ENCODE results near the gene ZNF691. TPM values are rescaled to one million over a fixed set of nuclear protein-coding genes. Genes with fewer than 3 reads are reported as not detected.

The ZNF691 gene
- total and polyA plus RNA-seq, 2 donors (not counting 3 experiments of a cell fraction or from before 2014, with no cell fraction given): 6.6 to 6.9 TPM

DNA sequence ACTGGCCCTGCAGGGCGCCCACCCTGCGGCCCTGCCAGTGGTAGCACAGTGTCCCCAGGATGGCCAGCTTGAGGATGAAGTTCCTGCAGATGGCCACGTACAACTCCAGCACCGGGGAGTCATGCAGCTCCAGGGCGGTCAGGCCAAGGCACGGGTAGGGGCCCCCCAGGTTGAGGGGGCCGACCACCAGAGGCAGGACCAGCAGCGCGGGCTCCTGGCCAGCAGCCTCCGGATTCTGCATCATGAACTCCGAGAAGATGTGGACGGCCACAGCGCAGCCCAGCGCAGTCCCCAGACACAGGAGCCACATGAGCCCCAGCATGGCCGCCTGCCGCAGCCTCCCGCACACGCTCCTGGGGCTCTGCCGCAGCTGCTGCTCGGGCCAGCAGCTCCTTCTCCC lies 41.0 kb downstream of the ZNF691 start:
- Histone ChIP-seq H3K36me3 (ENCODE audit: control insufficient read depth in 2 of 2, extremely low read depth in 1 of 2, insufficient read depth in 2 of 2, low read length in 2 of 2) (no peaks in the 10 kb centered on the region), H3K9me3 (replicated peaks; ENCODE audit: control insufficient read depth, insufficient read depth, low read length) (no peaks in the 10 kb centered on the region), H3K9ac (replicated peaks; ENCODE audit: extremely low read depth, insufficient read depth, low read length) (no peak overlapping the region), H3K27ac (ENCODE audit: insufficient read depth, low read depth, low read length) (no peak overlapping the region), H4K20me1 (replicated peaks; ENCODE audit: control insufficient read depth, extremely low read depth, insufficient read depth, low read length) (no peaks in the 10 kb centered on the region), H3K79me2 (ENCODE audit: control insufficient read depth, insufficient read depth, low read length) (no peaks in the 10 kb centered on the region), H2AFZ (ENCODE audit: low read depth, low read length) (no peak overlapping the region), H3K9me1 (replicated peaks; ENCODE audit: control insufficient read depth, extremely low read depth, insufficient read depth, low read length) (no peaks in the 10 kb centered on the region), H3K27me3 (ENCODE audit: control insufficient read depth in 2 of 2, insufficient read depth in 2 of 2, low read length in 2 of 2) (peaks cover 0 to 2% of the 10 kb centered on the region in 2 experiments), H3K4me1 (ENCODE audit: control insufficient read depth, extremely low read depth, insufficient read depth, low read length) (no peaks in the 10 kb centered on the region), H3K4me3 (replicated peaks in 1 of 3; ENCODE audit: insufficient read depth in 1 of 3, low read depth in 1 of 3, low read length in 3 of 3) (no peak overlapping the region), H3K4me2 (ENCODE audit: insufficient read depth, low read length) (no peak overlapping the region)
- dilution Hi-C loops (cut with MboI; ENCODE audit: extremely low pct_ligation_motif_present, low sequenced_read_pairs) (no loop called here), intact Hi-C loops (cut with micrococcal nuclease) (no loop called here)
- FAIRE-seq: no peak
- no peak for TF ChIP-seq GATA2 (IDR thresholded peaks at IDR 0.05; ENCODE audit: insufficient read depth, insufficient read length, low read depth, low read length)
- no peak for TF ChIP-seq MYC (IDR thresholded peaks at IDR 0.05; ENCODE audit: low read depth, low read length)
- no peak for TF ChIP-seq POLR2A (IDR thresholded peaks at IDR 0.05; ENCODE audit: low read depth, low read length)
- TF ChIP-seq FOS (IDR thresholded peaks at IDR 0.05; ENCODE audit: borderline replicate concordance, insufficient read depth, low read length): no peak
- no peak for TF ChIP-seq JUN (IDR thresholded peaks at IDR 0.05; ENCODE audit: borderline replicate concordance, insufficient read depth, insufficient read length, low read depth)
- TF ChIP-seq, protein P1, sequence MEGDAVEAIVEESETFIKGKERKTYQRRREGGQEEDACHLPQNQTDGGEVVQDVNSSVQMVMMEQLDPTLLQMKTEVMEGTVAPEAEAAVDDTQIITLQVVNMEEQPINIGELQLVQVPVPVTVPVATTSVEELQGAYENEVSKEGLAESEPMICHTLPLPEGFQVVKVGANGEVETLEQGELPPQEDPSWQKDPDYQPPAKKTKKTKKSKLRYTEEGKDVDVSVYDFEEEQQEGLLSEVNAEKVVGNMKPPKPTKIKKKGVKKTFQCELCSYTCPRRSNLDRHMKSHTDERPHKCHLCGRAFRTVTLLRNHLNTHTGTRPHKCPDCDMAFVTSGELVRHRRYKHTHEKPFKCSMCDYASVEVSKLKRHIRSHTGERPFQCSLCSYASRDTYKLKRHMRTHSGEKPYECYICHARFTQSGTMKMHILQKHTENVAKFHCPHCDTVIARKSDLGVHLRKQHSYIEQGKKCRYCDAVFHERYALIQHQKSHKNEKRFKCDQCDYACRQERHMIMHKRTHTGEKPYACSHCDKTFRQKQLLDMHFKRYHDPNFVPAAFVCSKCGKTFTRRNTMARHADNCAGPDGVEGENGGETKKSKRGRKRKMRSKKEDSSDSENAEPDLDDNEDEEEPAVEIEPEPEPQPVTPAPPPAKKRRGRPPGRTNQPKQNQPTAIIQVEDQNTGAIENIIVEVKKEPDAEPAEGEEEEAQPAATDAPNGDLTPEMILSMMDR (IDR thresholded peaks at IDR 0.05; ENCODE audit: extremely low read depth in 1 of 2, insufficient read depth in 1 of 2, low read depth in 1 of 2, low read length in 2 of 2): no peak
- no peak for TF ChIP-seq MAX (IDR thresholded peaks at IDR 0.05; ENCODE audit: insufficient read depth, insufficient read length)
- no peak for TF ChIP-seq EZH2 (IDR thresholded peaks at IDR 0.05; ENCODE audit: borderline replicate concordance, low read depth, low read length, severe bottlenecking)
- no peak for TF ChIP-seq POLR2AphosphoS5 (IDR thresholded peaks at IDR 0.05; ENCODE audit: insufficient read depth, low read depth, low read length)
- ChIA-PET POLR2A (no interaction called here), CTCF (no interaction called here)
- BruUV-seq (replicated peaks): no TSS peak
- DNase-seq (ENCODE audit: low read depth, low spot score): no peak

Data from endothelial cell of umbilical vein (primary cell).